ENCODE results near the gene COQ8B.

GRCh38 chr19:40693150-40693788, 23.4 kb downstream of the COQ8B start:
- no peak for TF ChIP-seq CTCF (IDR thresholded peaks at IDR 0.05)
- TF ChIP-seq POLR2A (IDR thresholded peaks at IDR 0.05), result no peak

Measured in thyroid gland (tissue), 4 donors.